GM12878 (cell line): ENCODE data around the gene TAF13. TPM values are rescaled to one million over a fixed set of nuclear protein-coding genes. Genes with fewer than 3 reads are reported as not detected.

Experiments
- ATAC-seq: fragments of 200-7000 bp; cut with Tn5 transposase; 3 replicates; pipeline ENCODE4 v1.9.1; 2020; ENCODE audit warnings: mild to moderate bottlenecking, moderate library complexity
- BruUV-seq: library from RNA; stranded (reverse); fragments of 400-500 nt; replicated peaks from 2 replicates; lab custom pipeline; 2021; lab: Mats Ljungman, UMichigan
- CTCF ChIA-PET: fragments of 300-600 bp; sonication (Branson Sonifier 250); formaldehyde crosslinking; extraction: SDS; loops from one replicate; lab custom pipeline; 2021; ENCODE audit warnings: inconsistent platforms; lab: Yijun Ruan, JAX
- POLR2A ChIA-PET: fragments of 350-600 bp; formaldehyde crosslinking; extraction: SDS; loops from one replicate; lab custom pipeline; 2021; ENCODE audit warnings: inconsistent platforms; lab: Charles Lee
- RAD21 ChIA-PET: fragments of 300-600 bp; sonication (Branson Sonifier 250); formaldehyde crosslinking; loops from one replicate; lab custom pipeline; 2023; ENCODE audit warnings: antibody characterized with exemption; ENCODE audit not compliant: unreplicated experiment; lab: Charles Lee
- SMC1A ChIA-PET: fragments of 300-600 bp; sonication (Branson Sonifier 250); formaldehyde crosslinking; loops from one replicate; lab custom pipeline; 2023; ENCODE audit not compliant: unreplicated experiment, uncharacterized antibody; lab: Charles Lee
- DNase-seq: peaks from one replicate; pipeline ENCODE4 v3.0.0-alpha.2; 2011; ENCODE audit warnings: low read depth, low spot score
- FAIRE-seq: peaks from 3 replicates; lab custom pipeline; 2011; peaks lifted over from hg19 to GRCh38; lab: Jason Lieb, UNC
- H2AFZ ChIP-seq: 2 replicates; pipeline ENCODE4 v1.6.0; 2011; ENCODE audit warnings: low read depth, low read length, control low read depth; ENCODE audit not compliant: control insufficient read depth
- H3K27ac ChIP-seq: 2 replicates; pipeline ENCODE4 v1.5.1; 2011; ENCODE audit warnings: control low read depth; ENCODE audit not compliant: control insufficient read depth, insufficient read depth
- H3K27me3 ChIP-seq, 2 experiments: replicated peaks in 1 of 2; 2 replicates each; pipeline versions ENCODE4 v1.6.0 to v1.6.1; 2011; ENCODE audit warnings: low read length in 1 of 2; ENCODE audit not compliant: control insufficient read depth in 2 of 2, insufficient read depth in 2 of 2
- H3K36me3 ChIP-seq, 2 experiments: 2 replicates each; pipeline ENCODE4 v1.5.1; 2011; ENCODE audit warnings: low read length in 1 of 2; ENCODE audit not compliant: control insufficient read depth in 2 of 2, insufficient read depth in 2 of 2
- H3K4me1 ChIP-seq: 2 replicates; pipeline ENCODE4 v1.6.1; 2011; ENCODE audit warnings: mild to moderate bottlenecking, low read length, moderate library complexity, mixed read lengths; ENCODE audit not compliant: control insufficient read depth, insufficient read depth
- H3K4me2 ChIP-seq: 2 replicates; pipeline ENCODE4 v1.6.0; 2011; ENCODE audit warnings: control low read depth; ENCODE audit not compliant: control insufficient read depth, insufficient read depth
- H3K4me3 ChIP-seq: fragments of 200-600 bp; sonication (generic); 2 replicates; pipeline ENCODE4 v1.5.1; 2016
- H3K79me2 ChIP-seq: 2 replicates; pipeline ENCODE4 v1.6.0; 2011; ENCODE audit warnings: low read length; ENCODE audit not compliant: control insufficient read depth, insufficient read depth
- H3K9ac ChIP-seq: 2 replicates; pipeline ENCODE4 v1.8.0; 2011; ENCODE audit warnings: low read length, control low read depth, mixed read lengths; ENCODE audit not compliant: control insufficient read depth, insufficient read depth
- H3K9me3 ChIP-seq: replicated peaks from 3 replicates; pipeline ENCODE4 v1.5.1; 2011; ENCODE audit warnings: mild to moderate bottlenecking, low read length; ENCODE audit not compliant: control insufficient read depth, insufficient read depth
- H4K20me1 ChIP-seq: 2 replicates; pipeline ENCODE4 v1.6.0; 2011; ENCODE audit not compliant: control insufficient read depth, insufficient read depth
- BMI1 ChIP-seq: fragments of 450-650 bp; IDR thresholded peaks from 2 replicates; pipeline ENCODE4 v1.6.1; 2016; ENCODE audit warnings: mild to moderate bottlenecking, moderate library complexity, borderline replicate concordance
- E2F4 ChIP-seq: IDR thresholded peaks from 2 replicates; pipeline ENCODE4 v1.6.1; 2012; ENCODE audit warnings: low read depth, low read length, improper control_type of control experiment
- EZH2 ChIP-seq: IDR thresholded peaks from 2 replicates; pipeline ENCODE4 v1.6.1; 2012; ENCODE audit warnings: low read depth, mild to moderate bottlenecking, control low read depth, inconsistent platforms, low read length, borderline replicate concordance; ENCODE audit not compliant: control insufficient read depth
- IRF3 ChIP-seq: fragments of 450-650 bp; IDR thresholded peaks from 2 replicates; pipeline ENCODE4 v1.6.1; 2014; ENCODE audit warnings: mild to moderate bottlenecking
- POLR2AphosphoS2 ChIP-seq: IDR thresholded peaks from 2 replicates; pipeline ENCODE4 v1.6.1; 2011; ENCODE audit warnings: low read depth, mild to moderate bottlenecking, low read length, improper control_type of control experiment, moderate library complexity
- POLR2AphosphoS5 ChIP-seq: IDR thresholded peaks from 2 replicates; pipeline ENCODE4 v1.6.1; 2011; ENCODE audit warnings: mild to moderate bottlenecking, low read length, inconsistent platforms
- RCOR1 ChIP-seq: conservative IDR thresholded peaks from 2 replicates; pipeline ENCODE4 v1.6.1; 2012; ENCODE audit warnings: low read depth, low read length, improper control_type of control experiment
- SIX5 ChIP-seq: IDR thresholded peaks from 2 replicates; pipeline ENCODE4 v1.6.1; 2011; ENCODE audit warnings: mild to moderate bottlenecking, low read depth, low read length, moderate library complexity; ENCODE audit not compliant: severe bottlenecking
- STAT1 ChIP-seq: fragments of 450-650 bp; conservative IDR thresholded peaks from 2 replicates; pipeline ENCODE4 v1.6.1; 2014; ENCODE audit warnings: antibody characterized with exemption, mild to moderate bottlenecking
- ZNF687 ChIP-seq: fragments of 450-650 bp; IDR thresholded peaks from 2 replicates; pipeline ENCODE4 v1.6.1; 2017; ENCODE audit warnings: mild to moderate bottlenecking, moderate library complexity
- WGBS: methylation state at CpG from one replicate; pipeline ENCODE4 v1.1.6; 2016; ENCODE audit warnings: low lambda C conversion rate; ENCODE audit not compliant: insufficient replicate concordance, insufficient coverage; ENCODE audit errors: missing lambda C conversion rate; 5-methylcytosine and 5-hydroxymethylcytosine counted together
- in situ Hi-C: fragments of 300-500 bp; cut with MboI; formaldehyde crosslinking; loops from 9 replicates; pipeline ENCODE4 v1.14.3; 2018; ENCODE audit warnings: mixed read lengths
- intact Hi-C: fragments of 100-400 bp; cut with micrococcal nuclease; formaldehyde crosslinking; loops from one replicate; pipeline ENCODE4 v1.14.2; 2022; ENCODE audit not compliant: unreplicated experiment
- polyA plus RNA-seq, 11 experiments: library from polyadenylated mRNA; depleted of rRNA in 4 of 11; unstranded in 6 of 11; stranded (reverse) in 5 of 11; fragments of >200 nt; fragmentation: Nextera tagmentation in 4 of 11; fragmentation: Illumina TruSeq in 1 of 11; extraction: Ambion mirVana in 4 of 11; extraction: Trizol in 1 of 11; gene quantifications; 1 replicate in 1 of 11; 2 replicates in 10 of 11; pipeline versions ENCODE4 v1.2.1 to v1.2.3, GENCODE V29; 2011 to 2016; ENCODE audit warnings: inconsistent platforms in 2 of 11, missing spikeins in 2 of 11, low read depth in 1 of 11
- total RNA-seq, 4 experiments: library from RNA; depleted of rRNA in 3 of 4; stranded (reverse); fragments of >200 nt in 3 of 4; fragmentation: Illumina TruSeq in 1 of 4; extraction: Trizol in 1 of 4; gene quantifications; 2 replicates each; pipeline versions ENCODE4 v1.2.1 to v1.2.3, GENCODE V29; 2013 to 2021
- TF ChIP-seq, protein P1 (sequence below): IDR thresholded peaks from 2 replicates; pipeline ENCODE4 v1.6.1; 2011; ENCODE audit warnings: borderline replicate concordance, low read depth, mild to moderate bottlenecking, moderate library complexity, mixed read lengths, low read length; ENCODE audit not compliant: insufficient read depth; ENCODE audit errors: extremely low read length

Gene TAF13
- total and polyA plus RNA-seq, 10 of the 15 experiments (the other 5 are each of a cell fraction or from before 2014, with no cell fraction given) = 8.1 to 30.6 (median 18.0) TPM

DNA sequence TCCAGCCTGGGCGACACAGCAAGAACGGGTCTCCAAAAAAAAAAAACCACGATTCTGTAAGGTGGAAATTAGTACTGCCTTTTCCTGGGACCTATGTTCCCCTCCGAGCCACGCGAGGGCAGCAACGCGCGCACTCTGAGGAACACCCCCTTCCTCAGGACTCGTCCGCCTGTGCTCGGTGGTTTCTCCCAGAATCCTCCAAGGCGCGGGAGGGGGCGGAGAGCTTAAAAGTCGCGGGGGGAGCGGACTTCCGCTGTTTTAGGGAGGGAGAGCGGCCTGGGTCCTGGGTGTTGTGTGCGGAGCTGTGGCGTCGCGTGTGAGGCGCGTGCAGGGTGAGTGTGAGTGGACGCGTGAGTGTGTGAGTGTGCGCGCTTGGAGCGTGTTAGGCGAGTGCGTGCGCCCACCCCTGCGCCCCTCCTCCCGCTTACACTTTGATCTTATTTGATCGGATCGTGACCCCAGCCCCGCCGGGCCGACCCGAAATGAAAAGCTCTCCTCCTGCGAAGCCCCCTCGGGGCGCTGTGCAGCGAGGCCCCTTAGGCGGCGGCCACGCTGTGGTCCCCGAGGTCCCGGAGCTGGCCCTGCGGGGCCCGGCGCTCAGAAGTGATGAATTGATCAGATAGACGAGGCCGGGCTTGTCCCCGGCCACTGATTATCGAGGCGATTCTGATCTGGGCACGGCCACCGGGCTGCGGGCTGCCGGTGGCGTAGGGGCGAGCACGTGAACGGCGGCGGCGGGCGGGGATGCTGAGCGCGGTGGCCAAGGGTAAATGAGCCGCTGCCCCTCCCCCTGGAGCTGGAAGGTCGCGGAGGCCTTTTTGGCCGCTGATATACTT, 24.4 kb upstream of the TAF13 start:
- ChIA-PET POLR2A (interaction anchor here (0.7 to 3.2 kb wide), 15 partner anchors 9 to 544 kb away, joined by 3 to 25 read pairs (median 4); partner anchors contain the start of genes ATXN7L2, CLCC1, PRPF38B and SARS1), SMC1A (interaction anchor here (0.6 to 2.8 kb wide), 12 partner anchors 10 to 399 kb away, joined by 3 to 25 read pairs (median 4); partner anchors contain the start of genes CLCC1, TAF13, TMEM167B and WDR47), RAD21 (interaction anchor here (0.9 to 1.8 kb wide), 7 partner anchors 9 to 91 kb away, joined by 3 to 19 read pairs (median 4); partner anchors contain the start of genes TAF13, TMEM167B and WDR47), CTCF (interaction anchor here (0.6 to 4.4 kb wide), 25 partner anchors 11 to 884 kb away, joined by 3 to 57 read pairs (median 4); partner anchors contain the start of genes AHCYL1, CLCC1, ELAPOR1 and SARS1)
- intact Hi-C loops (loop anchor here (1.0 kb wide), 4 partner anchors 12 to 93 kb away; partner anchors contain the start of gene TAF13), in situ Hi-C loops (no loop called here)
- Histone ChIP-seq H3K4me3 (peak overlapping the region; percentile 96), H3K36me3 (no peaks in the 10 kb centered on the region; a peak in 1 of 4 replicates), H2AFZ (peak overlapping the region; percentile 77), H4K20me1 (no peaks in the 10 kb centered on the region), H3K4me1 (0 out of 2 replicates have a peak, but pooled peaks cover 3% of the 10 kb centered on the region), H3K4me2 (peak overlapping the region; percentile 60), H3K9ac (peak overlapping the region; percentile 97), H3K27me3 (no peaks in the 10 kb centered on the region), H3K27ac (peak overlapping the region; percentile 92), H3K9me3 (no peaks in the 10 kb centered on the region), H3K79me2 (peaks cover 17% of the 10 kb centered on the region)
- TSS peak; percentile 90 for BruUV-seq
- WGBS = under 1% methylated on average over 68 of the region's 77 CpGs
- peak; percentile 94 for ATAC-seq
- peak; percentile 97 for FAIRE-seq
- DNase-seq = peak; percentile 84
- TF ChIP-seq POLR2AphosphoS5 = peak; percentile 100
- 0 out of 2 replicates have a peak, but pooled peaks have one; percentile 52 for TF ChIP-seq RCOR1
- no peak for TF ChIP-seq EZH2
- peak; percentile 38 for TF ChIP-seq SIX5
- TF ChIP-seq, protein P1, sequence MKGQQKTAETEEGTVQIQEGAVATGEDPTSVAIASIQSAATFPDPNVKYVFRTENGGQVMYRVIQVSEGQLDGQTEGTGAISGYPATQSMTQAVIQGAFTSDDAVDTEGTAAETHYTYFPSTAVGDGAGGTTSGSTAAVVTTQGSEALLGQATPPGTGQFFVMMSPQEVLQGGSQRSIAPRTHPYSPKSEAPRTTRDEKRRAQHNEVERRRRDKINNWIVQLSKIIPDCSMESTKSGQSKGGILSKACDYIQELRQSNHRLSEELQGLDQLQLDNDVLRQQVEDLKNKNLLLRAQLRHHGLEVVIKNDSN = peak; percentile 19
- 0 out of 2 replicates have a peak, but pooled peaks have one; percentile 5 for TF ChIP-seq E2F4
- TF ChIP-seq STAT1 = peak; percentile 84; the same call in 1 of the 2 replicates
- TF ChIP-seq IRF3 = no peak
- peak; percentile 89 for TF ChIP-seq ZNF687
- peak; percentile 33; the same call in 1 of the 2 replicates for TF ChIP-seq BMI1
- TF ChIP-seq POLR2AphosphoS2 = peak; percentile 99
